Osteocyte (in vitro differentiated cells): ENCODE measurements around the gene TRAFD1. TPM values are rescaled to one million over a fixed set of nuclear protein-coding genes. Genes with fewer than 3 reads are reported as not detected.

Source experiments
- DNase-seq: peaks from one replicate; pipeline ENCODE4 v3.0.0; 2021; ENCODE audit warnings: mixed read lengths; ENCODE audit not compliant: unreplicated experiment; ENCODE audit errors: extremely low spot score
- H3K27ac Mint-ChIP-seq: one replicate; pipeline ENCODE4 v1.8.0; 2021; ENCODE audit warnings: mild to moderate bottlenecking, mixed read lengths; ENCODE audit not compliant: unreplicated experiment
- H3K27me3 Mint-ChIP-seq: one replicate; pipeline ENCODE4 v1.8.0; 2021; ENCODE audit warnings: mixed read lengths; ENCODE audit not compliant: unreplicated experiment
- H3K36me3 Mint-ChIP-seq: one replicate; pipeline ENCODE4 v1.8.0; 2021; ENCODE audit warnings: mixed read lengths; ENCODE audit not compliant: unreplicated experiment
- H3K4me1 Mint-ChIP-seq: one replicate; pipeline ENCODE4 v1.8.0; 2021; ENCODE audit warnings: mixed read lengths; ENCODE audit not compliant: unreplicated experiment
- H3K4me3 Mint-ChIP-seq: one replicate; pipeline ENCODE4 v1.8.0; 2021; ENCODE audit warnings: mild to moderate bottlenecking, moderate library complexity, mixed read lengths; ENCODE audit not compliant: unreplicated experiment
- H3K9me3 Mint-ChIP-seq: one replicate; pipeline ENCODE4 v1.8.0; 2021; ENCODE audit warnings: mixed read lengths; ENCODE audit not compliant: unreplicated experiment
- CTCF ChIP-seq: fragments of 200-600 bp; sonication (generic); IDR thresholded peaks from 2 replicates; pipeline ENCODE4 v1.5.0; 2021; ENCODE audit warnings: antibody characterized with exemption, mild to moderate bottlenecking, moderate library complexity
- total RNA-seq: library from RNA; stranded (reverse); gene quantifications from 2 replicates; pipeline ENCODE4 v1.2.1, GENCODE V29; 2021

The TRAFD1 gene
- total RNA-seq, 1 donor from 2014 or later: 34.8 TPM

DNA sequence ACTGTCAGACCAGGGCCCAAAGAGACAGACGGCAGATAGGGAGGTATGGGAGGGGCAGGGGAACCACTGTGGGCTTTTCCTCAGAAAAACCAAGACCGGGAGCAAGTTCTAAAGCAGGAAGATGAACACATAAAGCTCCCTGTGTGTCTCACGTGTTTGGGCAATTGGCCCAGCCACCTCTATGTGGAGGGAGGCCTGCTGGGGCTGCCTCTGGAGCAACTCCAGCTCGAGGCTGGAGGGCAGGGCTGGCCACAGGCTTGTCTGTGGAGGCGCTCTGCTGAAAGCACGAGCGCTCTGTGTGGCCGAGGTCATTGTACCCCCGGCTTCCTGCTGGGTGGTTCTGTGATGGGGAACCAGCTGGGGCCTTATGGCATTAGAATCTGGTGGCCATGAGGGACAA is 36.4 kb downstream of the TRAFD1 start:
- Mint-ChIP-seq H3K36me3 (peaks cover 52% of the 10 kb centered on the region), H3K4me3 (no peak overlapping the region), H3K4me1 (no peaks in the 10 kb centered on the region), H3K9me3 (peaks cover 15% of the 10 kb centered on the region), H3K27me3 (no peaks in the 10 kb centered on the region), H3K27ac (no peak overlapping the region)
- no peak for TF ChIP-seq CTCF
- no peak for DNase-seq

DNA sequence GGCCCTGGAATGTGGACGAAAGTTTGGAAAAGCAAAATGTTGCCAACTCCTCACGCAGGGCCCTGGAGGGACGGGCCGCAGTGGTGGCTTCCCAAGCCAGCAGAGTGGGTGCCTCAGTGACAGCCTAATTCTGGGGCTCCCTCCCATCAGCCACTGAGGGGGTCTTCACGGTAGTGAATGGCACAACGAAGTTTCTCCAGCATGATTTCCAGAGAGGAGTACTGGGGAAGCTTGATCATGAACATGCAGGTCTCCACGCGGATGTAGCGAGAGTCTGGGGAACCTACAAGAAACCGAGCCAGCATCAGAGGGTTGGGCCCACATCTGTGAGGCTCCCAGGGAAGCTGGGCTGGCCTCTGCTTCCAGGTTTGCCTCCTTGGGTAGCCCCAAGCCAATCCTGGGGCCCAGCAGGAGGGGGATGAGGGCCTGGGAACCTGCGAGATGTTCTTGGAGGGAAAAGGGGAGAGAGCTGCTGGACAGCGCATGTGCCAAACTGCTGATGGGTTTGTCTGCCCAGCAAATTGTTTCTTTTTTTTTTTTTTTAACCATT is 37.0 kb downstream of the TRAFD1 start:
- no peak for TF ChIP-seq CTCF
- no peak overlapping the region for H3K4me3 Mint-ChIP-seq
- H3K27ac Mint-ChIP-seq: no peak overlapping the region
- DNase-seq: no peak
- H3K36me3 Mint-ChIP-seq: peaks cover 47% of the 10 kb centered on the region
- peaks cover 11% of the 10 kb centered on the region for H3K9me3 Mint-ChIP-seq
- H3K27me3 Mint-ChIP-seq: no peaks in the 10 kb centered on the region
- H3K4me1 Mint-ChIP-seq: no peaks in the 10 kb centered on the region

GRCh38 chr12:112163056-112163455 is 37.7 kb downstream of the TRAFD1 start:
- peaks cover 4% of the 10 kb centered on the region for H3K9me3 Mint-ChIP-seq
- no peak overlapping the region for H3K27ac Mint-ChIP-seq
- no peak for TF ChIP-seq CTCF
- H3K4me3 Mint-ChIP-seq: no peak overlapping the region
- no peaks in the 10 kb centered on the region for H3K4me1 Mint-ChIP-seq
- H3K27me3 Mint-ChIP-seq: no peaks in the 10 kb centered on the region
- DNase-seq: no peak
- peaks cover 40% of the 10 kb centered on the region for H3K36me3 Mint-ChIP-seq

DNA sequence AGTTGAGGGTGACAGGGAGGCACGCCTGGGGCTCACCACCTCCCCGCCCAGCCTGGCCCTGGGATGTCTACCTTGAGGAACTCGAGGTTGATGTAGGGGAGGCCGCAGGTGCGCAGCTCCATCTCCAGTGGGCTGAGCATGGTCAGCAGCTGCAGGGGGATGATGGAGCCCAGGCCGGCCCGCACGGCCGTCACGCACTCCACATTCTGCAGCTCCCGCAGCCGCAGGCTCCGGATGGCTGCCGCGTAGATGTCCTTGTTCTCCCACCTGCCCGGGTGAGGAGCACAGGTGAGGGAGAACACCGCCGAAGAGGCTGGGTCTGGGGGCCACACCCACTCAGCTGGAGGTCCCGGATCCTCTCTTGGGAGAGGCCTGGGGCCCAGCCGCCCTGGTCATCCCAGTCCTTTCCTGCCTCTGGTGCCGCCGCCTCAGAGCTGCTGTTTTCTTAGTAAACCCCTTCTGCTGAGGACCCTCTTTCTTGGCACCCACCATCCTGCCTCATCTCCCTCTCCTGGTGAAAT is 38.2 kb downstream of the TRAFD1 start:
- DNase-seq: no peak
- H3K36me3 Mint-ChIP-seq: peaks cover 35% of the 10 kb centered on the region
- no peak overlapping the region for H3K27ac Mint-ChIP-seq
- H3K9me3 Mint-ChIP-seq: no peaks in the 10 kb centered on the region
- H3K27me3 Mint-ChIP-seq: no peaks in the 10 kb centered on the region
- TF ChIP-seq CTCF: no peak
- no peak overlapping the region for H3K4me3 Mint-ChIP-seq
- H3K4me1 Mint-ChIP-seq: no peaks in the 10 kb centered on the region

- Mint-ChIP-seq H3K27me3 (no peaks in the 10 kb centered on the region), H3K36me3 (peaks cover 30% of the 10 kb centered on the region), H3K4me3 (no peak overlapping the region), H3K27ac (no peak overlapping the region), H3K9me3 (no peaks in the 10 kb centered on the region), H3K4me1 (no peaks in the 10 kb centered on the region)
- TF ChIP-seq CTCF: no peak
- no peak for DNase-seq
These were observed 38.8 kb downstream of the TRAFD1 start for GRCh38 chr12:112164011-112164660.
